ENCODE measurements around the gene PTPN4. TPM values are rescaled to one million over a fixed set of nuclear protein-coding genes. Genes with fewer than 3 reads are reported as not detected.

Gene PTPN4
- total and polyA plus RNA-seq, 2 of the 13 experiments (the other 11 are each of a cell fraction or from before 2014, with no cell fraction given): 20.3 to 34.6 TPM

GRCh38 chr2:119862127-119862889, 102.6 kb downstream of the PTPN4 start (continued):
- TF ChIP-seq E2F1 (CRISPR knock-in tag; IDR thresholded peaks at IDR 0.05) (no peak), ZNF652 (CRISPR knock-in tag; IDR thresholded peaks at IDR 0.05; ENCODE audit: borderline replicate concordance, low read depth) (peak; percentile 86), HNRNPLL (IDR thresholded peaks at IDR 0.05; ENCODE audit: low read depth, low read length, poor library complexity, severe bottlenecking) (no peak)

GRCh38 chr2:119864318-119864717, 104.6 kb downstream of the PTPN4 start:
- Histone ChIP-seq H3K4me2 (ENCODE audit: low read depth, low read length) (no peak overlapping the region), H2AFZ (ENCODE audit: low read length) (no peak overlapping the region), H3K4me1 (ENCODE audit: insufficient read depth, low read length) (peaks cover 10% of the 10 kb centered on the region), H3K4me3 (replicated peaks in 1 of 3; ENCODE audit: insufficient read depth in 1 of 3, low read depth in 2 of 3, low read length in 3 of 3) (no peak overlapping the region), H3K9ac (ENCODE audit: insufficient read depth, low read depth, low read length) (no peak overlapping the region), H3K36me3 (replicated peaks in 1 of 2; ENCODE audit: control insufficient read depth in 1 of 2, insufficient read depth in 2 of 2, low read length in 2 of 2) (no peaks in the 10 kb centered on the region; a peak in 1 of 5 replicates), H4K20me1 (ENCODE audit: insufficient read depth, low read length) (no peaks in the 10 kb centered on the region), H3K27me3 (ENCODE audit: control insufficient read depth in 1 of 2, insufficient read depth in 2 of 2, low read length in 2 of 2) (no peaks in the 10 kb centered on the region), H3K27ac (ENCODE audit: extremely low read length, insufficient read depth, low read length) (no peak overlapping the region), H3K9me3 (ENCODE audit: low read length) (no peaks in the 10 kb centered on the region), H3K79me2 (ENCODE audit: insufficient read depth, low read length) (peaks cover 2% of the 10 kb centered on the region)
- no peak for FAIRE-seq
- no peak for DNase-seq (ENCODE audit: low spot score)
- CTCF ChIA-PET (ENCODE audit: low intra/inter-chr PET ratio, low total read pairs): no interaction called here
- POLR2A ChIA-PET: no interaction called here
- in situ Hi-C loops (cut with HindIII; ENCODE audit: extremely low pct_ligation_motif_present, low pct_unique_long_range_greater_than_20kb) (no loop called here), intact Hi-C loops (cut with micrococcal nuclease; ENCODE audit: unreplicated experiment) (no loop called here)
- BruUV-seq (replicated peaks): no TSS peak
- ATAC-seq: no peak
- 96% methylated on average over 3 of the region's 3 CpGs for WGBS (ENCODE audit: low lambda C conversion rate)
- TF ChIP-seq, protein P1, sequence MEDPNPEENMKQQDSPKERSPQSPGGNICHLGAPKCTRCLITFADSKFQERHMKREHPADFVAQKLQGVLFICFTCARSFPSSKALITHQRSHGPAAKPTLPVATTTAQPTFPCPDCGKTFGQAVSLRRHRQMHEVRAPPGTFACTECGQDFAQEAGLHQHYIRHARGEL (CRISPR knock-in tag; IDR thresholded peaks at IDR 0.05): no peak
- no peak for TF ChIP-seq MYPOP (CRISPR knock-in tag; IDR thresholded peaks at IDR 0.05)
- TF ChIP-seq HMG20B (CRISPR knock-in tag; conservative IDR thresholded peaks at IDR 0.05): no peak
- no peak for TF ChIP-seq ZC3H13 (CRISPR knock-in tag; IDR thresholded peaks at IDR 0.05)
- TF ChIP-seq ZNF207 (IDR thresholded peaks at IDR 0.05; ENCODE audit: borderline replicate concordance): no peak
- TF ChIP-seq FOXP1 (IDR thresholded peaks at IDR 0.05): no peak
- TF ChIP-seq FOXP1 (CRISPR knock-in tag; IDR thresholded peaks at IDR 0.05): no peak
- TF ChIP-seq, protein P2, sequence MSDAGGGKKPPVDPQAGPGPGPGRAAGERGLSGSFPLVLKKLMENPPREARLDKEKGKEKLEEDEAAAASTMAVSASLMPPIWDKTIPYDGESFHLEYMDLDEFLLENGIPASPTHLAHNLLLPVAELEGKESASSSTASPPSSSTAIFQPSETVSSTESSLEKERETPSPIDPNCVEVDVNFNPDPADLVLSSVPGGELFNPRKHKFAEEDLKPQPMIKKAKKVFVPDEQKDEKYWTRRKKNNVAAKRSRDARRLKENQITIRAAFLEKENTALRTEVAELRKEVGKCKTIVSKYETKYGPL (CRISPR knock-in tag; IDR thresholded peaks at IDR 0.05): no peak
- TF ChIP-seq ZNF253 (CRISPR knock-in tag; IDR thresholded peaks at IDR 0.05; ENCODE audit: borderline replicate concordance): no peak
- no peak for TF ChIP-seq REST (IDR thresholded peaks at IDR 0.05; ENCODE audit: borderline replicate concordance in 1 of 2, low read depth in 1 of 2, low read length in 2 of 2)
- no peak for TF ChIP-seq ZNF232 (CRISPR knock-in tag; IDR thresholded peaks at IDR 0.05; ENCODE audit: borderline replicate concordance)
- TF ChIP-seq NFKB2 (CRISPR knock-in tag; IDR thresholded peaks at IDR 0.05; ENCODE audit: borderline replicate concordance): no peak

Measured in HepG2 (cell line).